Stomach (tissue), 4 donors: ENCODE results near the gene NPL.

Experiments
- POLR2A ChIP-seq, 4 donors: fragments of 450-650 bp; IDR thresholded peaks; one replicate each; pipeline ENCODE4 v1.6.1; 2016; ENCODE audit warnings: antibody characterized with exemption in 4 of 4, control low read depth in 2 of 4, mild to moderate bottlenecking in 1 of 4, moderate library complexity in 1 of 4
- POLR2AphosphoS5 ChIP-seq, 3 donors: sonication (generic); formaldehyde crosslinking; IDR thresholded peaks; one replicate each; pipeline ENCODE4 v1.6.1; 2016; ENCODE audit warnings: antibody characterized with exemption in 3 of 3
- TF ChIP-seq, protein P1 (sequence below), 7 experiments: fragments of 450-650 bp in 4 of 7; fragments of 200-600 bp in 3 of 7; sonication (generic) in 3 of 7; IDR thresholded peaks; one replicate each; pipeline ENCODE4 v1.5.1; 2016 to 2019; ENCODE audit warnings: antibody characterized with exemption in 7 of 7, control low read depth in 2 of 7, mild to moderate bottlenecking in 1 of 7

- TF ChIP-seq POLR2A (IDR thresholded peaks at IDR 0.05) = no peak
- TF ChIP-seq, protein P1, sequence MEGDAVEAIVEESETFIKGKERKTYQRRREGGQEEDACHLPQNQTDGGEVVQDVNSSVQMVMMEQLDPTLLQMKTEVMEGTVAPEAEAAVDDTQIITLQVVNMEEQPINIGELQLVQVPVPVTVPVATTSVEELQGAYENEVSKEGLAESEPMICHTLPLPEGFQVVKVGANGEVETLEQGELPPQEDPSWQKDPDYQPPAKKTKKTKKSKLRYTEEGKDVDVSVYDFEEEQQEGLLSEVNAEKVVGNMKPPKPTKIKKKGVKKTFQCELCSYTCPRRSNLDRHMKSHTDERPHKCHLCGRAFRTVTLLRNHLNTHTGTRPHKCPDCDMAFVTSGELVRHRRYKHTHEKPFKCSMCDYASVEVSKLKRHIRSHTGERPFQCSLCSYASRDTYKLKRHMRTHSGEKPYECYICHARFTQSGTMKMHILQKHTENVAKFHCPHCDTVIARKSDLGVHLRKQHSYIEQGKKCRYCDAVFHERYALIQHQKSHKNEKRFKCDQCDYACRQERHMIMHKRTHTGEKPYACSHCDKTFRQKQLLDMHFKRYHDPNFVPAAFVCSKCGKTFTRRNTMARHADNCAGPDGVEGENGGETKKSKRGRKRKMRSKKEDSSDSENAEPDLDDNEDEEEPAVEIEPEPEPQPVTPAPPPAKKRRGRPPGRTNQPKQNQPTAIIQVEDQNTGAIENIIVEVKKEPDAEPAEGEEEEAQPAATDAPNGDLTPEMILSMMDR (IDR thresholded peaks at IDR 0.05) = no peak
- TF ChIP-seq POLR2AphosphoS5 (IDR thresholded peaks at IDR 0.05) = no peak
These were observed 44.8 kb downstream of the NPL start for GRCh38 chr1:182834326-182834725.
